Endothelial cell of umbilical vein (primary cell): ENCODE results near the gene CALD1.

Experiments
- EZH2 ChIP-seq: IDR thresholded peaks from 2 replicates; pipeline ENCODE4 v1.6.1; 2012; ENCODE audit warnings: borderline replicate concordance, low read depth, mild to moderate bottlenecking, moderate library complexity, low read length, inconsistent platforms; ENCODE audit not compliant: severe bottlenecking
- POLR2A ChIP-seq: IDR thresholded peaks from 2 replicates; pipeline ENCODE4 v1.6.1; 2012; ENCODE audit warnings: low read depth, mild to moderate bottlenecking, control low read depth, low read length
- TF ChIP-seq, protein P1 (sequence below), 2 donors: IDR thresholded peaks; 1 replicate in 1 of 2; 2 replicates in 1 of 2; pipeline ENCODE4 v1.5.1; 2011; ENCODE audit warnings: low read length in 2 of 2, mild to moderate bottlenecking in 2 of 2, moderate library complexity in 2 of 2, control low read depth in 1 of 2, inconsistent platforms in 1 of 2, low read depth in 1 of 2; ENCODE audit not compliant: insufficient read depth in 1 of 2; ENCODE audit errors: extremely low read depth in 1 of 2
- TF ChIP-seq, protein P2 (sequence below): IDR thresholded peaks from 2 replicates; pipeline ENCODE4 v1.6.1; 2011; ENCODE audit not compliant: insufficient read depth, insufficient read length

DNA sequence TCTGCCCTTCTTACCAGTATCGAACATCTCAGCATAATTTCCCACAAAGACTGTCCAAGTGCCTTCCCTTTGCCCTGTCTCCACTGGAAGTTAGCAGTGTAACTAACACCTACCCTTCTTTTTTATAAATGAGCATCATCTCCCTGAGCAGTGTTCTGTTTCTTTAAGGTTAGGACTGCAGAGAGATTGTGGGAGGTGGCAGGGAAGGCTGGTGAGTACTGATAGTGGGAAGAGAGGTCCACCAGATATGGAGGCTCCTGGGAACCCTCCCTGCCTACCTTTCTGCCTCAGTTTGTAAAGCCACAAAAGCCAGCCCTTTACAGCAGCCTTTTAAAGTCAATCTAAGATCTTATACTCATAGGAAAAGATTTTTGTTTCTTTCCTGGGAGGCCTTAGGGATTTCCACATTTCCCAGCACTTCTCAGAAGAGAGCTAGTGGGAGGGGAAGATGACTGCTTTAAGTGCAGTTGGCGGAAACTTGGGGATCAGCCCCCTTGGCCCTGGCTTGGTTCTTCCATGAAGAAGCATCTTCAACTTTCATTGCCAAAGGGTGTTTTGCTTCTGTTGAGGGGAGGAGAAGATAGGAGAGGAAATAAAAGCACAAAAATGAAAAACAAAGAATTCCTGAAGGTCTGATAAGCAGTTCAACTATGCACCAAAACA is 36.6 kb upstream of the CALD1 start:
- TF ChIP-seq, protein P1, sequence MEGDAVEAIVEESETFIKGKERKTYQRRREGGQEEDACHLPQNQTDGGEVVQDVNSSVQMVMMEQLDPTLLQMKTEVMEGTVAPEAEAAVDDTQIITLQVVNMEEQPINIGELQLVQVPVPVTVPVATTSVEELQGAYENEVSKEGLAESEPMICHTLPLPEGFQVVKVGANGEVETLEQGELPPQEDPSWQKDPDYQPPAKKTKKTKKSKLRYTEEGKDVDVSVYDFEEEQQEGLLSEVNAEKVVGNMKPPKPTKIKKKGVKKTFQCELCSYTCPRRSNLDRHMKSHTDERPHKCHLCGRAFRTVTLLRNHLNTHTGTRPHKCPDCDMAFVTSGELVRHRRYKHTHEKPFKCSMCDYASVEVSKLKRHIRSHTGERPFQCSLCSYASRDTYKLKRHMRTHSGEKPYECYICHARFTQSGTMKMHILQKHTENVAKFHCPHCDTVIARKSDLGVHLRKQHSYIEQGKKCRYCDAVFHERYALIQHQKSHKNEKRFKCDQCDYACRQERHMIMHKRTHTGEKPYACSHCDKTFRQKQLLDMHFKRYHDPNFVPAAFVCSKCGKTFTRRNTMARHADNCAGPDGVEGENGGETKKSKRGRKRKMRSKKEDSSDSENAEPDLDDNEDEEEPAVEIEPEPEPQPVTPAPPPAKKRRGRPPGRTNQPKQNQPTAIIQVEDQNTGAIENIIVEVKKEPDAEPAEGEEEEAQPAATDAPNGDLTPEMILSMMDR (IDR thresholded peaks at IDR 0.05; ENCODE audit: extremely low read depth in 1 of 2, insufficient read depth in 1 of 2, low read depth in 1 of 2, low read length in 2 of 2): no peak
- TF ChIP-seq, protein P2, sequence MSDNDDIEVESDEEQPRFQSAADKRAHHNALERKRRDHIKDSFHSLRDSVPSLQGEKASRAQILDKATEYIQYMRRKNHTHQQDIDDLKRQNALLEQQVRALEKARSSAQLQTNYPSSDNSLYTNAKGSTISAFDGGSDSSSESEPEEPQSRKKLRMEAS: no peak
- TF ChIP-seq POLR2A (no peak), EZH2 (no peak)
